ENCODE measurements around the gene BABAM2.
"Not testable (repeated sequence)": the region's sequence is repeated elsewhere in the genome, so short reads cannot be mapped to it uniquely, and the experiment has no call there.

BABAM2 gene

GRCh38 chr2:28082131-28082530, 191.6 kb downstream of the BABAM2 start:
- no peak for DNase-seq (ENCODE audit: low read depth)

- DNase-seq (ENCODE audit: low read depth), result no peak
Observed at GRCh38 chr2:28083476-28083875, 192.9 kb downstream of the BABAM2 start.

- no peak for DNase-seq (ENCODE audit: low read depth)
Observed at GRCh38 chr2:28084564-28084963, 194.0 kb downstream of the BABAM2 start.

GRCh38 chr2:28085201-28085600, 194.7 kb downstream of the BABAM2 start:
- no peak for DNase-seq (ENCODE audit: low read depth)

GRCh38 chr2:28086611-28087010, 196.1 kb downstream of the BABAM2 start:
- no peak for DNase-seq (ENCODE audit: low read depth)

- no peak for DNase-seq (ENCODE audit: low read depth)
Observed at GRCh38 chr2:28088970-28089369, 198.4 kb downstream of the BABAM2 start.

GRCh38 chr2:28089486-28089885, 199.0 kb downstream of the BABAM2 start:
- DNase-seq (ENCODE audit: low read depth), result no peak

- no peak for DNase-seq (ENCODE audit: low read depth)
Observed at GRCh38 chr2:28093308-28093707, 202.8 kb downstream of the BABAM2 start.

GRCh38 chr2:28093768-28094167, 203.2 kb downstream of the BABAM2 start:
- no peak for DNase-seq (ENCODE audit: low read depth)

GRCh38 chr2:28094739-28095138, 204.2 kb downstream of the BABAM2 start:
- DNase-seq (ENCODE audit: low read depth), result no peak

- no peak for DNase-seq (ENCODE audit: low read depth)
Observed at GRCh38 chr2:28095622-28096021, 205.1 kb downstream of the BABAM2 start.

- DNase-seq (ENCODE audit: low read depth), result no peak
Observed at GRCh38 chr2:28096421-28096820, 205.9 kb downstream of the BABAM2 start.

- no peak for DNase-seq (ENCODE audit: low read depth)
Observed at GRCh38 chr2:28098501-28099225, 208.1 kb downstream of the BABAM2 start.

GRCh38 chr2:28101123-28101522, 210.6 kb downstream of the BABAM2 start:
- DNase-seq (ENCODE audit: low read depth), result no peak

- no peak for DNase-seq (ENCODE audit: low read depth)
Observed at GRCh38 chr2:28101892-28102291, 211.4 kb downstream of the BABAM2 start.

GRCh38 chr2:28102455-28102874, 211.9 kb downstream of the BABAM2 start:
- DNase-seq (ENCODE audit: low read depth), result no peak

- DNase-seq (ENCODE audit: low read depth), result no peak
Observed at GRCh38 chr2:28103611-28104010, 213.1 kb downstream of the BABAM2 start.

GRCh38 chr2:28108143-28108542, 217.6 kb downstream of the BABAM2 start:
- no peak for DNase-seq (ENCODE audit: low read depth)

- DNase-seq (ENCODE audit: low read depth), result not testable (repeated sequence)
Observed at GRCh38 chr2:28113771-28114170, 223.2 kb downstream of the BABAM2 start.

GRCh38 chr2:28117104-28117596, 226.6 kb downstream of the BABAM2 start:
- DNase-seq (ENCODE audit: low read depth), result no peak

GRCh38 chr2:28119631-28120030, 229.1 kb downstream of the BABAM2 start:
- DNase-seq (ENCODE audit: low read depth), result no peak

- no peak for DNase-seq (ENCODE audit: low read depth)
Observed at GRCh38 chr2:28128281-28128950, 237.9 kb downstream of the BABAM2 start.

GRCh38 chr2:28129955-28130695, 239.6 kb downstream of the BABAM2 start:
- DNase-seq (ENCODE audit: low read depth), result no peak

All from CMK (cell line).